GM18498 (cell line): Measurements from ENCODE around the gene PCDHA3.
"Not testable (repeated sequence)": the region's sequence is repeated elsewhere in the genome, so short reads cannot be mapped to it uniquely, and the experiment has no call there.

ENCODE experiments used
- ATAC-seq: cut with Tn5 transposase; IDR thresholded peaks from one replicate; pipeline ENCODE4 v1.9.1; 2021; ENCODE audit warnings: mild to moderate bottlenecking, moderate library complexity; ENCODE audit not compliant: unreplicated experiment

PCDHA3 gene

DNA sequence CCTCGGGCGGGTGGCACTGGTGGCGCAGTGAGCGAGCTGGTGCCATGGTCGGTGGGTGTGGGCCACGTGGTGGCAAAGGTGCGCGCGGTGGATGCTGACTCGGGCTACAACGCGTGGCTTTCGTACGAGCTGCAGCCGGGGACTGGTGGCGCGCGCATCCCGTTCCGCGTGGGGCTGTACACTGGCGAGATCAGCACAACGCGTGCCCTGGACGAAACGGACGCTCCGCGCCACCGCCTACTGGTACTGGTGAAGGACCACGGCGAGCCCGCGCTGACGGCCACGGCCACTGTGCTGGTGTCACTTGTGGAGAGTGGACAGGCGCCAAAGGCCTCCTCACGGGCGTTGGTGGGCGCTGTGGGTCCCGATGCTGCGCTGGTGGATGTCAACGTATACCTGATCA lies 8.0 kb downstream of the PCDHA3 start:
- ATAC-seq, result no peak

GRCh38 chr5:140821375-140822280 lies 20.8 kb downstream of the PCDHA3 start, which contains the start of gene PCDHA5:
PCDHA5 (plus strand) TSS chr5:140821613.
- ATAC-seq, result no peak

DNA sequence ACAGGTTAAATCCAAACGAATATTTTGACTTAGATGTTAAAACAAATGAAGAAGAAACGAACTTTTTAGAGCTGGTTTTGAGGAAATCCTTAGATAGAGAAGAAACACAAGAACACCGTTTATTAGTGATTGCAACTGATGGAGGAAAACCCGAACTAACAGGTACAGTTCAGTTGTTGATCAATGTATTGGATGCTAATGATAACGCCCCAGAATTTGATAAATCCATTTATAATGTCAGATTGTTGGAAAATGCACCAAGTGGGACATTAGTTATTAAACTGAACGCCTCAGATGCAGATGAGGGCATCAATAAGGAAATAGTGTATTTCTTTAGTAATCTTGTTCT lies 21.4 kb downstream of the PCDHA3 start:
- ATAC-seq, result no peak

GRCh38 chr5:140822969-140823368 lies 22.1 kb downstream of the PCDHA3 start:
- not testable (repeated sequence) for ATAC-seq

GRCh38 chr5:140823475-140823874 lies 22.6 kb downstream of the PCDHA3 start:
- no peak for ATAC-seq

GRCh38 chr5:140827704-140828361 lies 27.0 kb downstream of the PCDHA3 start, which contains the start of gene PCDHA6:
PCDHA6 (plus strand) TSS chr5:140827960; CDS start chr5:140828092, 132 bp downstream.
- no peak for ATAC-seq

DNA sequence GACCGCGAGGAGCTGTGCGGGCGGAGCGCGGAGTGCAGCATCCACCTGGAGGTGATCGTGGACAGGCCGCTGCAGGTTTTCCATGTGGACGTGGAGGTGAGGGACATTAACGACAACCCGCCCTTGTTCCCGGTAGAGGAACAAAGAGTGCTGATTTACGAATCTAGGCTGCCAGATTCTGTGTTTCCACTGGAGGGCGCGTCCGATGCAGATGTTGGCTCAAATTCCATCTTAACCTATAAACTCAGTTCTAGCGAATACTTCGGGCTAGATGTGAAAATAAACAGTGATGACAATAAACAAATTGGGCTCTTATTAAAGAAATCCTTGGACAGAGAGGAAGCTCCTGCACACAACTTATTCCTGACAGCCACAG lies 27.5 kb downstream of the PCDHA3 start:
- no peak for ATAC-seq

- not testable (repeated sequence) for ATAC-seq
Observed at GRCh38 chr5:140829511-140830501, 28.9 kb downstream of the PCDHA3 start.

GRCh38 chr5:140833993-140834392 lies 33.1 kb downstream of the PCDHA3 start, which contains the start of gene PCDHA7:
PCDHA7 (plus strand) TSS chr5:140834269; CDS start chr5:140834384, 115 bp downstream.
- ATAC-seq, result no peak

GRCh38 chr5:140834439-140835008 lies 33.7 kb downstream of the PCDHA3 start:
- not testable (repeated sequence) for ATAC-seq

DNA sequence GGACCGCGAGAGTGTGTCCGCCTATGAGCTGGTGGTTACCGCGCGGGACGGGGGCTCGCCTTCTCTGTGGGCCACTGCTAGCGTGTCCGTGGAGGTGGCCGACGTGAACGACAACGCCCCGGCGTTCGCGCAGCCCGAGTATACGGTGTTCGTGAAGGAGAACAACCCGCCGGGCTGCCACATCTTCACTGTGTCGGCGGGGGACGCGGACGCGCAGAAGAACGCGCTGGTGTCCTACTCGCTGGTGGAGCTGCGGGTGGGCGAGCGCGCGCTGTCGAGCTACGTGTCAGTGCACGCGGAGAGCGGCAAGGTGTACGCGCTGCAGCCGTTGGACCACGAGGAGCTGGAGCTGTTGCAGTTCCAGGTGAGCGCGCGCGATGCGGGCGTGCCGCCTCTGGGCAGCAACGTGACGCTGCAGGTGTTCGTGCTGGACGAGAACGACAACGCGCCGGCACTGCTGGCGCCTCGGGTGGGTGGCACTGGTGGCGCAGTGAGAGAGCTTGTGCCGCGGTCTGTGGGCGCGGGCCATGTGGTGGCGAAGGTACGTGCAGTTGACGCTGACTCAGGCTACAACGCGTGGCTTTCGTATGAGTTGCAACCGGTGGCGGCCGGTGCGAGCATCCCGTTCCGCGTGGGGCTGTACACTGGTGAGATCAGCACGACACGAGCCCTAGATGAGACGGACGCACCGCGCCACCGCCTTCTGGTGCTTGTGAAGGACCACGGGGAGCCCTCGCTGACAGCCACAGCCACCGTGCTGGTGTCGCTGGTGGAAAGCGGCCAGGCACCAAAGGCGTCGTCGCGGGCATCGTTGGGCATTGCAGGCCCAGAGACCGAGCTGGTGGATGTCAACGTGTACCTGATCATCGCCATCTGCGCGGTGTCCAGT lies 35.0 kb downstream of the PCDHA3 start:
- ATAC-seq, result no peak

GRCh38 chr5:140840978-140841962 lies 40.4 kb downstream of the PCDHA3 start, which contains the start of gene PCDHA8:
PCDHA8 (plus strand) TSS chr5:140841187; CDS start chr5:140841322, 135 bp downstream.
- no peak for ATAC-seq

DNA sequence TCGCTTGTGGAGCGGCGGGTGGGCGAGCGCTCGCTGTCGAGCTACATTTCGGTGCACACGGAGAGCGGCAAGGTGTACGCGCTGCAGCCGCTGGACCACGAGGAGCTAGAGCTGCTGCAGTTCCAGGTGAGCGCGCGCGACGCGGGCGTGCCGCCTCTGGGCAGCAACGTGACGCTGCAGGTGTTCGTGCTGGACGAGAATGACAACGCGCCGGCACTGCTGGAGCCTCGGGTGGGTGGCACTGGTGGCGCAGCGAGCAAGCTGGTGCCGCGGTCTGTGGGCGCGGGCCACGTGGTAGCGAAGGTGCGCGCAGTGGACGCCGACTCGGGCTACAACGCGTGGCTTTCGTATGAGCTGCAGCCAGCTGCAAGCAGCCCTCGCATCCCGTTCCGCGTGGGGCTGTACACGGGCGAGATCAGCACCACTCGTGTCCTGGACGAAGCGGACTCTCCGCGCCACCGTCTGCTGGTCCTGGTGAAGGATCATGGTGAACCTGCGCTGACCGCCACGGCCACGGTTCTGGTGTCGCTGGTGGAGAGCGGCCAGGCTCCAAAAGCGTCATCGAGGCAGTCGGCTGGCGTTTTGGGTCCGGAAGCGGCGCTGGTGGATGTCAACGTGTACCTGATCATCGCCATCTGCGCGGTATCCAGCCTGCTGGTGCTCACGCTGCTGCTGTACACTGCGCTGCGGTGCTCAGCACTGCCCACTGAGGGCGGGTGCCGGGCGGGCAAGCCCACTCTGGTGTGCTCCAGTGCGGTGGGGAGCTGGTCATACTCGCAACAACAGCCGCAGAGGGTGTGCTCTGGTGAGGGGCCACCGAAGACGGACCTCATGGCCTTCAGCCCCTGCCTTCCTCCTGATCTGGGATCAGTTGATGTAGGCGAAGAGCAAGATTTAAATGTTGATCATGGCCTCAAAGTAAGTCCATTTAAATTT lies 42.2 kb downstream of the PCDHA3 start:
- no peak for ATAC-seq

DNA sequence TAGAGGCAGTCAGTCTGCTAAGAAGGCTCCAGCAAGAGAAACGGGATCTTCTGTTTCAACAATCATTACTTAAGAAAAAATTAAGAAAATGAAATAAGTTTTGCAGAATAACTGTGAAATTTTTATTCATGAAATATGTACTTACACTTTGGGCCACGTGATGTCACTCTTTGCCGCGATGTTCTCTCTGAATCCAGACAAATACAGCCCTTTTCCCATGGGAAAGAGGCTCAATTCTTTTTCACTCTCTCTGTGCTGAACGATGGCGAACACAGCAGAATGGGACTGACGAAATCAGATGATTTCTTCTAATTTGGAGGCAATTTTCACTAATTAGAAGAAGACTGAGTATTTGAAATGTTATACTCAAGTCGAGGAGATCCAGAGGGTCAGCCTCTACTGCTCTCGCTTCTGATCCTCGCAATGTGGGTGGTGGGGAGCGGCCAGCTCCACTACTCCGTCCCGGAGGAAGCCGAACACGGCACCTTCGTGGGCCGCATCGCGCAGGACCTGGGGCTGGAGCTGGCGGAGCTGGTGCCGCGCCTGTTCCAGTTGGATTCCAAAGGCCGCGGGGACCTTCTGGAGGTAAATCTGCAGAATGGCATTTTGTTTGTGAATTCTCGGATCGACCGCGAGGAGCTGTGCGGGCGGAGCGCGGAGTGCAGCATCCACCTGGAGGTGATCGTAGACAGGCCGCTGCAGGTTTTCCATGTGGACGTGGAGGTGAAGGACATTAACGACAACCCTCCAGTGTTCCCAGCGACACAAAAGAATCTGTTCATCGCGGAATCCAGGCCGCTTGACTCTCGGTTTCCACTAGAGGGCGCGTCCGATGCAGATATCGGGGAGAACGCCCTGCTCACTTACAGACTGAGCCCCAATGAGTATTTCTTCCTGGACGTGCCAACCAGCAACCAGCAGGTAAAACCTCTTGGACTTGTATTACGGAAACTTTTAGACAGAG lies 47.6 kb downstream of the PCDHA3 start, which contains the start of gene PCDHA9:
PCDHA9 (plus strand) TSS at position 244 of the 964 bp plus-strand sequence; CDS start at position 358, 114 bp downstream.
- not testable (repeated sequence) for ATAC-seq

- not testable (repeated sequence) for ATAC-seq
Observed at GRCh38 chr5:140849831-140850634, 49.2 kb downstream of the PCDHA3 start.
